ENCODE results near the gene TMEM178B. TPM values are rescaled to one million over a fixed set of nuclear protein-coding genes. Genes with fewer than 3 reads are reported as not detected.

TMEM178B gene
- total and polyA plus RNA-seq, 2 experiments from 2014 or later, result 0.39 to 0.46 TPM

DNA sequence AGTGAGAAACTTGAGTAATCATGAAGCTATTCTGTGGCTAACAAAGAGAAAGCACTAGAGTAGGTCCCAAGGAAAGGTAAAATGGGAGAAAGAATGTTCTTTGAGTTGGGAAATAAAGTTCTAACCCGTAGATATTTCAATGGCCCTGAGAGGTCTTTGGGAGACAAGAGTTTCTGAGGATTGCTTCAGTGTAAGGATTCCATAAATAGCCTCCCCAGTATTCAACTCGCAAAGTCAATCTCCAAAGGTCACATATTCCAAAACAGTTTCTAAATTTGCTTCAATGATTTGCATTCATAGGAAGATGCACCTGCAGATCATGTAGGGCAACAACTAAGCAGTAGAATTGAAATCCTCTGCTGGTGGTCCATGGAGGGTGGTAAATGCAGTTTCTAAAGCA lies 238.5 kb downstream of the TMEM178B start:
- Histone ChIP-seq H3K36me3 (no peaks in the 10 kb centered on the region), H3K4me1 (ENCODE audit: low read depth) (no peaks in the 10 kb centered on the region), H3K27me3 (no peaks in the 10 kb centered on the region), H3K4me3 (no peak overlapping the region), H3K27ac (no peak overlapping the region), H3K9me3 (ENCODE audit: low read depth) (no peaks in the 10 kb centered on the region)
- TF ChIP-seq, protein P1, sequence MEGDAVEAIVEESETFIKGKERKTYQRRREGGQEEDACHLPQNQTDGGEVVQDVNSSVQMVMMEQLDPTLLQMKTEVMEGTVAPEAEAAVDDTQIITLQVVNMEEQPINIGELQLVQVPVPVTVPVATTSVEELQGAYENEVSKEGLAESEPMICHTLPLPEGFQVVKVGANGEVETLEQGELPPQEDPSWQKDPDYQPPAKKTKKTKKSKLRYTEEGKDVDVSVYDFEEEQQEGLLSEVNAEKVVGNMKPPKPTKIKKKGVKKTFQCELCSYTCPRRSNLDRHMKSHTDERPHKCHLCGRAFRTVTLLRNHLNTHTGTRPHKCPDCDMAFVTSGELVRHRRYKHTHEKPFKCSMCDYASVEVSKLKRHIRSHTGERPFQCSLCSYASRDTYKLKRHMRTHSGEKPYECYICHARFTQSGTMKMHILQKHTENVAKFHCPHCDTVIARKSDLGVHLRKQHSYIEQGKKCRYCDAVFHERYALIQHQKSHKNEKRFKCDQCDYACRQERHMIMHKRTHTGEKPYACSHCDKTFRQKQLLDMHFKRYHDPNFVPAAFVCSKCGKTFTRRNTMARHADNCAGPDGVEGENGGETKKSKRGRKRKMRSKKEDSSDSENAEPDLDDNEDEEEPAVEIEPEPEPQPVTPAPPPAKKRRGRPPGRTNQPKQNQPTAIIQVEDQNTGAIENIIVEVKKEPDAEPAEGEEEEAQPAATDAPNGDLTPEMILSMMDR (IDR thresholded peaks at IDR 0.05; ENCODE audit: low read depth, low read length), result no peak
- no peak for DNase-seq (ENCODE audit: low read depth in 1 of 2, low spot score in 1 of 2)

DNA sequence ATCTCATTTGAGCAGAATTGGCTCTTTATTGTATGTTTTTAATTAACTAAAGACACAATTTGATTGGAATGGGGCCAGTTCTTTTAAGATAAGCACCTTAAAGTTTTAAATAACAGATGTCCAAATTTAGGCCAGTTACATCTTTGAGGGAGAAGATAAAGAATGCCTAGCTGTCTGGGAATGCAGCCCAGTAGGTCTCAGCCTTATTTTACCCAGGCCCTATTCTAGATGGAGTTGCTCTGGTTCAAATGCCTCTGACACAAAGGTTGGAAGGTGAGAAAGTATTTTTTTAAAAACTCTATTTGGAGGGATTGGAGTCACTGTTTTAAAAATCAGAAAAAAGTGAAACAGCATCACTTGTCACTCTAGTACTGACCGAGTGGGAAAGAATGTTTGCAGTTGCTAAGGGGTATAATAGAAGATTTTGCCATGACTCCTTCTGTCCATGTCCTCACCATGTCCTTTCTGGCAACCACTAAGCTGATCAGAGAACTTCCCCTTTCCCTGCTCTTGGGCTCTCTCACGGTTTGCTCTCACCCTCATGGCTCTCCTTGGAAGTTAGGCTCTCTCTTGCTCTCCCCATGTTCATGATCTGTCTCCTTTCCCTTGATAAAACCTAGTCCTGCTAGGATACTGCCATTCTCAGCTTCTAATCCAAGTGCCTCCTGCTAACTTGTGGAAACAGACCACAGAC lies 239.1 kb downstream of the TMEM178B start:
- no peak overlapping the region for H3K27ac ChIP-seq
- H3K27me3 ChIP-seq, result no peaks in the 10 kb centered on the region
- H3K9me3 ChIP-seq (ENCODE audit: low read depth), result no peaks in the 10 kb centered on the region
- TF ChIP-seq, protein P1 (IDR thresholded peaks at IDR 0.05; ENCODE audit: low read depth, low read length), result no peak
- H3K4me3 ChIP-seq, result no peak overlapping the region
- H3K4me1 ChIP-seq (ENCODE audit: low read depth), result no peaks in the 10 kb centered on the region
- H3K36me3 ChIP-seq, result no peaks in the 10 kb centered on the region
- no peak for DNase-seq (ENCODE audit: low read depth in 1 of 2, low spot score in 1 of 2)

GRCh38 chr7:141313896-141314295 lies 240.0 kb downstream of the TMEM178B start:
- TF ChIP-seq, protein P1 (IDR thresholded peaks at IDR 0.05; ENCODE audit: low read depth, low read length), result no peak
- H3K36me3 ChIP-seq, result no peaks in the 10 kb centered on the region
- no peaks in the 10 kb centered on the region for H3K27me3 ChIP-seq
- H3K4me3 ChIP-seq, result no peak overlapping the region
- DNase-seq (ENCODE audit: low read depth in 1 of 2, low spot score in 1 of 2), result no peak
- H3K27ac ChIP-seq, result no peak overlapping the region
- no peaks in the 10 kb centered on the region for H3K4me1 ChIP-seq (ENCODE audit: low read depth)
- H3K9me3 ChIP-seq (ENCODE audit: low read depth), result no peaks in the 10 kb centered on the region

- H3K36me3 ChIP-seq, result no peaks in the 10 kb centered on the region
- no peaks in the 10 kb centered on the region for H3K4me1 ChIP-seq (ENCODE audit: low read depth)
- H3K4me3 ChIP-seq, result no peak overlapping the region
- H3K27ac ChIP-seq, result no peak overlapping the region
- H3K27me3 ChIP-seq, result no peaks in the 10 kb centered on the region
- TF ChIP-seq, protein P1 (IDR thresholded peaks at IDR 0.05; ENCODE audit: low read depth, low read length), result no peak
- H3K9me3 ChIP-seq (ENCODE audit: low read depth), result no peaks in the 10 kb centered on the region
- no peak for DNase-seq (ENCODE audit: low read depth in 1 of 2, low spot score in 1 of 2)
These were observed 243.2 kb downstream of the TMEM178B start for GRCh38 chr7:141317033-141317585.

DNA sequence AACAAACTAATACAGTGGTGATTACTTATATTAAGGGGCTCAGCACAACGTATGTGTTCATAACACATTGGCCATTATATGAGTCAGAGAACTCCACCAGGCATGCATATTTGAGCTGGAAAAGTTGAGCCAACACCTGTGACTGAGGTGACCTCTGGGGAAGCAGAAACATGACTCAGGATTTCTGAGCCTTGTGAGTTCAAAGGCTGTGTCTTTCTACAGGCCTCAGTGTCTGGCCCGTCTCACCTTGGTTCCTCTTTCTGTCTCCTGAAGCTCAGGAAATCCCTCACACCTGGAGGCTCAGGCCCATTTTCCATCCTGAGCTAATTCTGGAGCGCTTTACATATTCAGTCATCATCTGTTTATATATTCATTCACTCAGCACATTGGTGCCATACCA lies 246.4 kb downstream of the TMEM178B start:
- Histone ChIP-seq H3K4me3 (no peak overlapping the region), H3K27me3 (no peaks in the 10 kb centered on the region), H3K36me3 (no peaks in the 10 kb centered on the region), H3K4me1 (ENCODE audit: low read depth) (peaks cover 7% of the 10 kb centered on the region), H3K27ac (no peak overlapping the region), H3K9me3 (ENCODE audit: low read depth) (no peaks in the 10 kb centered on the region)
- TF ChIP-seq, protein P1 (IDR thresholded peaks at IDR 0.05; ENCODE audit: low read depth, low read length), result no peak
- DNase-seq (ENCODE audit: low read depth in 1 of 2, low spot score in 1 of 2), result no peak

Measured in cardiac muscle cell (in vitro differentiated cells and primary cell).